Esophagus (tissue), 2 donors: ENCODE measurements around the gene NANP. TPM values are rescaled to one million over a fixed set of nuclear protein-coding genes. Genes with fewer than 3 reads are reported as not detected.
"Not testable (repeated sequence)": the region's sequence is repeated elsewhere in the genome, so short reads cannot be mapped to it uniquely, and the experiment has no call there.

ENCODE experiments used
- H3K27ac ChIP-seq, 2 donors: one replicate each; pipeline ENCODE4 v1.5.1; 2013; ENCODE audit warnings: low read depth in 2 of 2, mild to moderate bottlenecking in 2 of 2, inconsistent platforms in 1 of 2, low read length in 1 of 2, moderate library complexity in 1 of 2
- H3K27me3 ChIP-seq, 2 donors: one replicate each; pipeline ENCODE4 v1.6.1; 2013; ENCODE audit warnings: low read length in 2 of 2, control low read depth in 1 of 2, mild to moderate bottlenecking in 1 of 2; ENCODE audit not compliant: insufficient read depth in 2 of 2, control insufficient read depth in 1 of 2
- H3K36me3 ChIP-seq, 2 donors: one replicate each; pipeline ENCODE4 v1.6.1; 2013; ENCODE audit warnings: low read length in 1 of 2; ENCODE audit not compliant: control insufficient read depth in 2 of 2, insufficient read depth in 2 of 2
- H3K4me1 ChIP-seq, 2 donors: one replicate each; pipeline ENCODE4 v1.6.1; 2013; ENCODE audit warnings: low read length in 1 of 2; ENCODE audit not compliant: control insufficient read depth in 2 of 2, insufficient read depth in 2 of 2
- H3K4me3 ChIP-seq, 2 donors: one replicate each; pipeline ENCODE4 v1.5.1; 2013; ENCODE audit warnings: low read length in 2 of 2, mild to moderate bottlenecking in 2 of 2, low read depth in 1 of 2, moderate library complexity in 1 of 2
- H3K9me3 ChIP-seq, 2 donors: one replicate each; pipeline ENCODE4 v1.6.1; 2013; ENCODE audit warnings: mild to moderate bottlenecking in 2 of 2, low read depth in 1 of 2, low read length in 1 of 2, moderate library complexity in 1 of 2; ENCODE audit not compliant: control insufficient read depth in 2 of 2, insufficient read depth in 1 of 2
- WGBS, 2 donors: extraction: QIAGEN DNeasy Blood & Tissue Kit; methylation state at CpG; one replicate each; pipeline ENCODE4 v1.1.7; 2013; 5-methylcytosine and 5-hydroxymethylcytosine counted together
- polyA plus RNA-seq, 2 donors: library from polyadenylated mRNA; stranded (reverse); fragments of 200-250 nt; gene quantifications; one replicate each; pipeline ENCODE4 v1.2.3, GENCODE V29; 2013
- donor health status: healthy with polysubstance abuse.
- donor health status: Bipolar disorder and iron deficiency.

The NANP gene
- polyA plus RNA-seq, 2 donors: 1.3 to 2.1 TPM

DNA sequence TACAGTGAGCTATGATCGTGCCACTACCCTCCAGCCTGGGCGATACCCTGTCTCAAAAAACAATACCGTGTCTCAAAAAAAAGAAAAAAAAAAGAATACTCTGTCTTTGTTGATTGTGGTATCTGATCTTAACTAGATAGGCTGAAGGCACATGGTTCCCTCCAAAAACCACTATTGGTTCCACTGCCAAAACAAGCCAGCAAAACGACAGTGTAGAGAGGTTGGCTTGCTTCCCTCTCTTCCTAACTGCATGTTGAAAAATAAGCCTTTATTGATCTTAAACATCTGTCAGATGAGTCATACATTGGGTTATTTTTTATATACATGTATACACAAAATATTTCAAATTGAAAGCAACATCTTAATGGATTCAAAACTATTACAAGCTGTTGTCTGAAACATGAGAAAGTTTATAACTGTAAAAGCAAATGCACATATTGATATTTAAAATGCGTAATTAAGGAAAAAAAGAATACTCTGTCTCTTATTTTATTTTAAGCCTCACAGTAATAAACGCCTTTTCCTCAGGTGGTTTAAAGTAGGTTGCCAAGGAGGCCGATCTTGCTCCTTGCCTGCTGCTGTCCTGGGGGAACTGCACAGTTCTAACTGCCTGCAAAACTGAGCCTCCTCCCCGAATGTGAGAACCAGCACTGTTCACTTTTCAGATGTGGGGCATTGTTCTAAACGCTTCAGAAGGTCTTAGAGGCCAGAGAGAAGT, 31.5 kb downstream of the NANP start:
- Histone ChIP-seq H3K27ac (no peak overlapping the region), H3K9me3 (no peaks in the 10 kb centered on the region), H3K4me1 (no peaks in the 10 kb centered on the region), H3K36me3 (no peaks in the 10 kb centered on the region), H3K4me3 (no peak overlapping the region), H3K27me3 (no peaks in the 10 kb centered on the region)
- WGBS, 2 donors: 35 to 46% methylated on average over 9 of the region's 9 CpGs

DNA sequence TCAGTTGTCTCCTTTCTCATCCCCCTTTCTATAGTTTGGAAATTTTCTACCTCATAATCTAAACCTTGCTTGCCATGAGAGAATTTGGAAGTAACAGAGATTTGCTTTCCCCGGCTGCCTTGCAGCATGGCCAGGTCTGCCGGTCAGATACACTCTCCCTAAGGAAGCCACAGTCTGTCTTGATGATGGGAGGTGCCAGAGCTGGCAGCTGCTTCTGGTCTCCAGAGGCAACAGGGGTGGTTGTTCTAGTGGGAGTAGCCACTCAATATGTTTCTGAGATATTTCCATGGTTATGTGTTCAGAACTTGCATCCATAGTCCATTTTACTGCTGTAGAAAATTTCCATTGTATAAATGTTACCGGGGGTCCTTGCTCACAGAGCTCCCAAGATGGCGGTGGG, 33.0 kb downstream of the NANP start:
- not testable (repeated sequence) for H3K9me3 ChIP-seq, H3K27ac ChIP-seq, H3K27me3 ChIP-seq, H3K4me1 ChIP-seq, H3K36me3 ChIP-seq, H3K4me3 ChIP-seq
- WGBS, 2 donors: 88 to 94% methylated on average over 4 of the region's 4 CpGs

DNA sequence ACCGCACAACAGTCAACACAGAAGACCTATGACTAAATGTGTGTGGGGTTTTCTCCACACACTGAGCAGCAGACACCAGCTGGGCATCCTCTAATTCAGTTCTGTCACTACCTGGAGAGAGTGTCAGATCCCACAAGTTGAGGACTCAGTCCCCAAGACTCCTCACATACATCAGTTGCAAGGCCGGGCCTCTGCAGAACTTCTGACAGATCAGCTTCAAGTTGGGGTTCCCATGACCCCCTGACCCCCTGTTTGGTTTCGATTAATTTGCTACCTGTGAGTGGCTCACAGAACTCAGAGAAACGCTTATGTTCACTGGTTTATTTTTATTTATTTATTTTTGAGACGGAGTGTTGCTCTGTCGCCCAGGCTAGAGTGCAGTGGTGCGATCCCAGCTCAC, 35.3 kb downstream of the NANP start:
- H3K4me1 ChIP-seq: no peaks in the 10 kb centered on the region
- H3K27ac ChIP-seq: no peak overlapping the region
- no peaks in the 10 kb centered on the region for H3K9me3 ChIP-seq
- H3K4me3 ChIP-seq: no peak overlapping the region
- H3K27me3 ChIP-seq: no peaks in the 10 kb centered on the region
- H3K36me3 ChIP-seq: no peaks in the 10 kb centered on the region
- WGBS, 2 donors: 92 to 94% methylated on average over 7 of the region's 7 CpGs

DNA sequence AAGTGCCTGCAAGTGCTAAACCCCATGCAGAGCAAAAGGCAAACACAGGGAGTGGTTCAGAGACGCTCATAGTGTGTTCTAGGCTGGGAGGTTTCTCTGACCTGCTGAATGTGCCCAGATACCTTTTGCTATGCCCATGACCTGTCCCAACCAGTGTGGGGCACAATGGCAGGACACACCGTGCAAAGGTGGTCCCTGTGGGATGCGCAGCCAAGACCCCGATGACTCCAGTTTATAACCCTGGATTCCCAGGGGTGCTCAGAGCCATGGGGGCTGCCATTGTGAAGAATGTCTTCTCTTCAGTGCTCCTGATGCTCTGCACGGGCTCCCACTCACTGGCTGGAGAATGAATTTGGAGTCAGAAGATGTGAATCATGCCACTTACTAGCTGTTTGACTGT, 36.3 kb downstream of the NANP start:
- H3K4me1 ChIP-seq: no peaks in the 10 kb centered on the region
- WGBS, 2 donors: 82 to 85% methylated on average over 5 of the region's 5 CpGs
- H3K4me3 ChIP-seq: no peak overlapping the region
- H3K9me3 ChIP-seq: no peaks in the 10 kb centered on the region
- H3K27ac ChIP-seq: no peak overlapping the region
- H3K27me3 ChIP-seq: no peaks in the 10 kb centered on the region
- no peaks in the 10 kb centered on the region for H3K36me3 ChIP-seq

DNA sequence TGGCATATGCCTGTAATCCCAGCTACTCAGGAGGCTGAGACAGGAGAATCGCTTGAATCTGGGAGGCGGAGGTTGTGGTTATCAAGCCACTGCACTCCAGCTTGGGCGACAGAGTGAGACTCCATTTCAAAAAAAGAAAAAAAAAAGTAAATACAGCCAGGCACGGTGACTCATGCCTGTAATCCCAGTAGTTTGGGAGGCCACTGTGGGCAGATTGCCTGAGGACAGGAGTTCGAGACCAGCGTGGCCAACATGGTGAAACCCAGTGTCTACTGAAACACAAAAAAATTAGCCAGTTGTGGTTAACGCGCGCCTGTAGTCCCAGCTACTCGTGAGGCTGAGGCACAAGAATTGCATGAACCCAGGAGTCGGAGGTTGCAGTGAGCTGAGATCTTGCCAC, 36.9 kb downstream of the NANP start:
- no peak overlapping the region for H3K27ac ChIP-seq
- H3K27me3 ChIP-seq: no peaks in the 10 kb centered on the region
- WGBS, 2 donors: 78 to 83% methylated on average over 11 of the region's 11 CpGs

DNA sequence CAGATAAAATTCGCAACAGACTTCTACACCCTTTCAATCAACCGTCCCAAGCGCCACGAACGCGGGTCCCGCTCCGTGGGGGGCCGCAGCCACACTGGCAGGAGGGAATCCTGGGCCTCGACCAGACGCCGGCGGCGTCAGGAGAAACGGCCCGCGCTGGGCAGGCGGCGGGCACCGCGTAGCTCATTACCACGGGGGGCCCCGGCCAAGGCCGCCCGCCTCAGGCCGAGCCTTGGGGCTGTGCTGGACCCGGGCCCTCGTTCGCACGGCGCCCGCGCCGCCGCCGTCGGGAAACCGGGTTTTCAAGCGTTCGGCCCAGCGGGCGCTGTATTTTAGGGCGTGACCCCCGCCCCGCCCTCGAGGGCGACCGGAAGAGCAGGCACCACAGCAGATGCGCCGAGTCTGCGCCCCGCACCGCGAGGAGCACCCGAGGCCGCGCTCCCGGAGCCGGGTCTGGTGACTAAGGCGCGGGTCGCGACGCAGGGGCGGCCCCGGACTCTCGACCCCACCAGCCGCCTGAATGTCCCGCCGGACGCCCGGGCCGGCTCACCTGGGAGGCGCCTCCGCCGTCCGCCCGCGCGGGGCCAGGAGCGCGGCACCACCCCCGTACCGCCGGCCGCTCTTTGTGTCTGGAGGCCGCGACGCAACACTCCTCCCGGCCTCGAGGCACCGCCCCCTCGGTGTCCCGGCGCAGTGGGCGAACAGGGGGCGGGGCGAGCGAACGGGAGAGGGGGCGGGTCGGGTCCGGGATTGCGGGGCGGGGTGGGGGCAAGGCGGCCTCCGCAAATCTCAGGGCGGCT, 38.7 kb downstream of the NANP start, which contains the start of gene NINL:
NINL (minus strand) TSS at position 627 of the 800 bp plus-strand sequence. CDS start 58,944 bp downstream, outside the sequence.
- Histone ChIP-seq H3K36me3 (no peaks in the 10 kb centered on the region), H3K9me3 (no peaks in the 10 kb centered on the region), H3K27ac (peak within 1 kb of the TSS; percentile 15 to 20), H3K4me1 (no peaks in the 10 kb centered on the region), H3K4me3 (peak within 1 kb of the TSS; percentile 51 to 73), H3K27me3 (no peaks in the 10 kb centered on the region)
- 1% methylated on average over 92 to 108 of the region's 108 CpGs for WGBS, 2 donors

More for the DNA sequence above, 36.9 kb downstream of the NANP start:
- Histone ChIP-seq H3K36me3 (no peaks in the 10 kb centered on the region), H3K9me3 (no peaks in the 10 kb centered on the region), H3K4me1 (no peaks in the 10 kb centered on the region), H3K4me3 (no peak overlapping the region)

DNA sequence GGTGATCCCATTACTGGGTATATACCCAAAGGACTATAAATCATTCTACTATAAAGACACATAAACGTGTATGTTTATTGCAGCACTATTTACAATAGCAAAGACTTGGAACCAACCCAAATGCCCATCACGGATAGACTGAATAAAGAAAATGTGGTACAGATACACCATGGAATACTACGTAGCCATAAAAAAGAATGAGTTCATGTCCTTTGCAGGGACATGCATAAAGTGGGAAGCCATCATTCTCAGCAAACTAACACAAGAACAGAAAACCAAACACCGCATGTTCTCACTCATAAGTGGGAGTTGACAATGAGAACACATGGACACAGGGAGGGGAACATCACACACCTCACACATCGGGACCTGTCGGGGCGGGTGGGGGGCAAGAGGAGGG, 40.2 kb downstream of the NANP start:
- not testable (repeated sequence) for H3K4me3 ChIP-seq, H3K4me1 ChIP-seq, H3K27ac ChIP-seq, H3K9me3 ChIP-seq, H3K36me3 ChIP-seq, H3K27me3 ChIP-seq
- WGBS, 2 donors: 85 to 90% methylated on average over 7 of the region's 7 CpGs

DNA sequence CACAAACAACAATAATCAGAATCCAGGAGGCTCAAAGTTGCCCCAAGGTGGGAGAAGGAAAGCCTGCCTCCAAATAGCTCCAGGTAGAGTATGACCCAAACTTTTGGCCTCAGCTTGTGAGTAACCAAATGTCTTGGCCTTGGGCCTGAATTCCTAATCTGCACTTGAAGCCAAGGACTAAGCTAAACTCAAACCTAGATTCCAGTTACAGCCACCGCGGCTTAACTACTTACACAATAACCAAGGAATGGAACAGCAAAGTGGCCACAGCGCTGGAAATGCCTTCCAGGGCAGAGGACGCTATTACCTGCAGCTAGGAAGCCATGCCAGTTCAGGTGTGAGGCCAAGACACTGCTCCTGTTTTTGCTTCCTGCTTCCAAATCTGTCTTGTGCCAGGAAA, 43.1 kb downstream of the NANP start:
- WGBS, 2 donors: 41 to 52% methylated on average over 4 of the region's 4 CpGs
- H3K27ac ChIP-seq: no peak overlapping the region
- H3K36me3 ChIP-seq: peaks cover 0 to 4% of the 10 kb centered on the region in 2 donors
- H3K9me3 ChIP-seq: no peaks in the 10 kb centered on the region
- H3K4me1 ChIP-seq: peaks cover 0 to 3% of the 10 kb centered on the region in 2 donors
- H3K4me3 ChIP-seq: no peak overlapping the region
- H3K27me3 ChIP-seq: no peaks in the 10 kb centered on the region

DNA sequence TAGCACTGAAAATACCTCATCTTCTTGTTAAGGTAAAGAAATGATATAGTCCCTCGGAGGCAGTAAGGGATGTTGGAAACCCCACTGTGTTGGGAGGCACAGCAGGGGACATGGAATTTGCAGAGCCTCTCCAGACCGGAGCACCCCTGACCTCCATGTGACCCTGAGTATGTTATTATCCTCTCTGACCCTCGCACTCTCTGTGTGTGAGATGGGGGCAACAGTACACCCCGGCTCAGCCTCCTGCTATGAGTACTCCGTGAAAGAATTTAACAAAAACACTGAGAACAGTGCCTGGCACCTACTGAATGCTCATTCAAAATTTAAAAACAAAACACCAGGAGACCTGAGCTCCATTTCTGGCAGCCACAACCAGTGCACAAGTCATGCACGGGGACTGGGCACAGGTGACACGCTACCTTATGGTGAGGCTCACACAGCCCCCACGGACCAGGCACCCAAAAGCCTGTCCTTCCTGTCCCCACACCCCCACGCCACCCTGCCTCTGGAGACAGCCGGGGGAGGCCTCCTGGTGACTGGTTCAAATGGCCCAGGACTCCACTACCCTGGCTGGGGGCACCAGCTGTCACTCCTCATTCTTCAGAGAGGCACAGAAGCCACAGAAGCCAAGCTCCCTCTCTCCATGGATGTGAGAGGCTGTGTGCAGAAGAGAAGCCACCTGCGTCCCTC, 44.6 kb downstream of the NANP start:
- H3K4me3 ChIP-seq: no peak overlapping the region
- WGBS, 2 donors: 81 to 86% methylated on average over 11 of the region's 11 CpGs

More for the DNA sequence above, 44.6 kb downstream of the NANP start:
- peaks cover 0 to 4% of the 10 kb centered on the region in 2 donors for H3K36me3 ChIP-seq
- peaks cover 0 to 3% of the 10 kb centered on the region in 2 donors for H3K4me1 ChIP-seq
- no peaks in the 10 kb centered on the region for H3K9me3 ChIP-seq
- no peaks in the 10 kb centered on the region for H3K27me3 ChIP-seq
- no peak overlapping the region for H3K27ac ChIP-seq
